ENCODE results near the gene ACP7. TPM values are rescaled to one million over a fixed set of nuclear protein-coding genes. Genes with fewer than 3 reads are reported as not detected.

ACP7 gene
- total RNA-seq, 1 donor from 2014 or later, result 0.46 TPM

DNA sequence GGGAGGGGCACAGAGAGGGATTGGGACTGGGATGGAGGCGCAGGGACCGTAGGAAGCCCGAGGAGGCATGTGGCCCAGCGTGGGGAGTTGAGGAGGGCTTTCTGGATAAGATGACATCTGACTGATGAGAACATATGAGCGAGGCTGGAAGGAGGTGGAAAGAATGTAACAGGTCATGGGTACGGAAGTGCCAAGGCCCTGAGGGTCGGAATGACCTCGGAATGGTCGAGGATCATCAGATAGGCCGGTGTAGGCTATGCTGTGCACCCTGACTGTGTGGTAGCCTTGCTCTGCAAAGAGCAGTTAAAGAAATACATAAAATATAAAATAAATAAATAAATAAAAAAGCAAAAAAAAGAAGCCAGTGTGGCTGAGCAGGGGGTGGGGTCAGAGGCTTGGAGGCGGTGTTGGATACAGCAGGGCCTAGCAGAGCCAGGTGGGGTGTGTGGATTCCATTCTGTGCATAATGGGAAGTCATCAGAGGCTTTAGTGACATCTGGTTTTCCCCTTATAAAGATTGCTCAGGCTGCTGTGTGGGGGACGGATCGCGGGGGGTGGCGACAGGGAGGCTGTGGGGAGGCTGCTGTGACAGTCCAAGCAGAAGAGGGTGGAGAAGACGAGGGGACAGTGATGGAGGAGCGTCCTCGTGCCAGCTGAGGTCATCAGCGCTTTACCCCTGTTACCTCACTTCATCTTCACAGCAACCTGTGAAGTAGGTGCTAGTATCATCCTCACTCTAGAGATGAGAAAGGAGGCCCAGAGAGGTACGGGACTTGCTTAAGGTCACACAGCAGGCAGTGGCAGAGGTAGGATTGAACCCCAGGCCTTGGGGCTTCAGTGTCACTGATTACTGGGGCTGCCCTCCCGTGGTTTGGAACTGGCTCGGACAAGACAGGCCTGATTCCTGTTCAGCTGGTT lies 46.4 kb downstream of the ACP7 start:
- peaks cover 43% of the 10 kb centered on the region for H3K4me1 Mint-ChIP-seq (ENCODE audit: unreplicated experiment)
- no peaks in the 10 kb centered on the region for H3K36me3 Mint-ChIP-seq (ENCODE audit: low read depth, unreplicated experiment)
- peaks cover 13% of the 10 kb centered on the region for H3K27me3 Mint-ChIP-seq (ENCODE audit: unreplicated experiment)
- no peak overlapping the region for H3K27ac Mint-ChIP-seq (ENCODE audit: unreplicated experiment)
- no peak for DNase-seq (ENCODE audit: low spot score)
- H3K4me3 Mint-ChIP-seq (ENCODE audit: unreplicated experiment), result peak overlapping the region; percentile 48
- H3K9me3 Mint-ChIP-seq (ENCODE audit: unreplicated experiment), result no peaks in the 10 kb centered on the region
- TF ChIP-seq, protein P1, sequence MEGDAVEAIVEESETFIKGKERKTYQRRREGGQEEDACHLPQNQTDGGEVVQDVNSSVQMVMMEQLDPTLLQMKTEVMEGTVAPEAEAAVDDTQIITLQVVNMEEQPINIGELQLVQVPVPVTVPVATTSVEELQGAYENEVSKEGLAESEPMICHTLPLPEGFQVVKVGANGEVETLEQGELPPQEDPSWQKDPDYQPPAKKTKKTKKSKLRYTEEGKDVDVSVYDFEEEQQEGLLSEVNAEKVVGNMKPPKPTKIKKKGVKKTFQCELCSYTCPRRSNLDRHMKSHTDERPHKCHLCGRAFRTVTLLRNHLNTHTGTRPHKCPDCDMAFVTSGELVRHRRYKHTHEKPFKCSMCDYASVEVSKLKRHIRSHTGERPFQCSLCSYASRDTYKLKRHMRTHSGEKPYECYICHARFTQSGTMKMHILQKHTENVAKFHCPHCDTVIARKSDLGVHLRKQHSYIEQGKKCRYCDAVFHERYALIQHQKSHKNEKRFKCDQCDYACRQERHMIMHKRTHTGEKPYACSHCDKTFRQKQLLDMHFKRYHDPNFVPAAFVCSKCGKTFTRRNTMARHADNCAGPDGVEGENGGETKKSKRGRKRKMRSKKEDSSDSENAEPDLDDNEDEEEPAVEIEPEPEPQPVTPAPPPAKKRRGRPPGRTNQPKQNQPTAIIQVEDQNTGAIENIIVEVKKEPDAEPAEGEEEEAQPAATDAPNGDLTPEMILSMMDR (IDR thresholded peaks at IDR 0.05; ENCODE audit: unreplicated experiment), result no peak

DNA sequence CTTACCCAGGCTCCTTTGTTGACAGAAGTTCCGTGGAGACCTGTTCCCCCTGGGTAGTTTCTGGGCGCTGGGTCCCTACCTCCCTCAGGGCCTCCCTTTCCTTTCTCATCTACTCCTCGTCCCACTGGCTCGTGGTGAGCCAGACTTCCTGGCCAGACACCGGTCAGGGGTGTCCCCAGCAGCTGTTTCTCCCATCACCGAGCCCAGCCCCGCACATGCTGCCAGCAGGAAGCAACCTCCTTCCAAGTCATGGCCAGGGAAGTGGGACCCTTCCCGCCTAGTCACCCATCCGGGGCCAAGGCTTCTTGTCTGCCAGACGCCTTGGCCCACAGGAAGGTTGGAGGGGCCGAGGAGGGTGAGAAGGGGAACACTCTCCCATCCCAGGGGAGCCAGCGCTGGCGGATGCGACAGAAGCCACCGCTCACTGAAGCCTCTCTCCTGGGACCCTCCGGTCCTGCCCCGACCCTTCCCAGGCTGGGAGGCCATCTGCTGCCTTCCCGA lies 47.1 kb downstream of the ACP7 start:
- DNase-seq (ENCODE audit: low spot score), result no peak
- TF ChIP-seq, protein P1 (IDR thresholded peaks at IDR 0.05; ENCODE audit: unreplicated experiment), result no peak
- peak overlapping the region; percentile 80 for H3K27ac Mint-ChIP-seq (ENCODE audit: unreplicated experiment)
- H3K9me3 Mint-ChIP-seq (ENCODE audit: unreplicated experiment), result no peaks in the 10 kb centered on the region
- H3K27me3 Mint-ChIP-seq (ENCODE audit: unreplicated experiment), result peaks cover 11% of the 10 kb centered on the region
- no peak overlapping the region for H3K4me3 Mint-ChIP-seq (ENCODE audit: unreplicated experiment)
- H3K4me1 Mint-ChIP-seq (ENCODE audit: unreplicated experiment), result peaks cover 40% of the 10 kb centered on the region
- no peaks in the 10 kb centered on the region for H3K36me3 Mint-ChIP-seq (ENCODE audit: low read depth, unreplicated experiment)

DNA sequence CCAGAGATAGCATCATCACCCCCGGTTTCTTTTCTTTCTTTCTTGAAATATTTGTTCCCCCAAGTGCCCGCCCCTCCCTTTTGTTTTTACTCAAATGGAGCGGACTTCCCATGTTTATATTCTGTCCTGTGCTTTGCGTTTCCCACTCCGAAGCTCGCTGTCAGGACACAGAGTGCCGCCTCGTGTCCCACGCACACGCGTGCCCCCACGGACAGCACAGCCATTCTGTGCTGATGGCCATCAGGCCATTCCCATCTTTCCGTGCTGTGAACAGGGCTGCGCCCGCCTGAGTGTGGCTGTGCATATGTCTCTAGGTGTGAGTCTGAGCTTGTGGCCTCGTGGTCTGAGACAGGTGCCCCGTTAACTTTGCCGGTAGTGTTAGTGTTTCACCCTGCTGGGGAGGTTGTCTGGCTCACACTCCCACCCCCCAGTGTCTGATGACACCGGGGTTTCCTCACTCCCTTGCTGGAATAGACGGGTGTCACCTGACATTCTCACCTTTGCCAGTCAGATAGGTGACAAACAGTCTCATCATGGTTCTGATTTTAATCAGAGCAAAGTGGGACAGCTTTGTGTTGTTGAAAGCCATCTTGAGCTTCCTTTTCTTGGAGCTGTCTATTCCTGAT lies 48.3 kb downstream of the ACP7 start:
- H3K9me3 Mint-ChIP-seq (ENCODE audit: unreplicated experiment), result no peaks in the 10 kb centered on the region
- TF ChIP-seq, protein P1 (IDR thresholded peaks at IDR 0.05; ENCODE audit: unreplicated experiment), result no peak
- peak overlapping the region; percentile 33 for H3K4me3 Mint-ChIP-seq (ENCODE audit: unreplicated experiment)
- peaks cover 40% of the 10 kb centered on the region for H3K4me1 Mint-ChIP-seq (ENCODE audit: unreplicated experiment)
- DNase-seq (ENCODE audit: low spot score), result no peak
- no peaks in the 10 kb centered on the region for H3K36me3 Mint-ChIP-seq (ENCODE audit: low read depth, unreplicated experiment)
- H3K27ac Mint-ChIP-seq (ENCODE audit: unreplicated experiment), result peak overlapping the region; percentile 16
- peaks cover 9% of the 10 kb centered on the region for H3K27me3 Mint-ChIP-seq (ENCODE audit: unreplicated experiment)

DNA sequence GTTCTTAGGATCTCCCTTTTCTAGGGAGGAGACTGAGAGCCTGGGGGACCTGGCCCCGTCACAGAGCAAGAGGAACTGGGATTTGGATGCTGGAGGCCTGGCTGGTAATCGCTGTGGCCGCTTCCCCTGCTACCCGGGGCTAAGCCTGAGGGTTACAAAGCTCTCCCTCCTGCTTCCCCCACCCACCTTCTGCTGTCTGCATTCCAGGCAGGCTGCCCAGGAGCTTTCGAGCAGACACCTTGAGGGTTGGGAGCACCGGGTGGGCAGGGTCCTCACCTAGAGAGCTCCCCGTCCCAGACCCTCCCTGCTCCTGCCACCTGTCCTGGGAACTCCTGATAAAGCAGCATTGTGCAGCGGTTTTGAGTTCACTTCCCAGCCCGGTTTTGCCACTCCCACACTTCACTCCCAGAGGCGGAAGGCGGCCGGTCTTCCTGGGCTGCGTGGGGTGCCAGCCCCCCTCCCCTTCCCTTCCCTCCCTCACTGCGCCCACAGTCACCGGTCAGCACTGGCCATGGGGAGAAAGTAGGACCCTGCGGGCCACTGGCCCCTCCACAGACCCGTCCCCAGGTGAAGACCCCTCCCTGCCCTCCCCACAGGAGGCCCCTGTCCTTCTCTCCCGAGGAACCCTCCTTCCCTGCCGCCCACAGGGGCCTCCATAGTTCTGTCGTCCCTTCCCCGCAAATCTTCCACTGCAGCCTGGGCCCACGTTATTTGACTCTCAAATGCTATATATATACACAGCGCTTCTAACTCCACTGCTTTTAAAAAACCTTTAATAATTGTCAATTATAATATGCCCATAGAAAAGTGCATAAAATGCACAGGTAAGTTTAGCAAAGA lies 49.5 kb downstream of the ACP7 start:
- no peak overlapping the region for H3K27ac Mint-ChIP-seq (ENCODE audit: unreplicated experiment)
- TF ChIP-seq, protein P1 (IDR thresholded peaks at IDR 0.05; ENCODE audit: unreplicated experiment), result no peak
- no peak for DNase-seq (ENCODE audit: low spot score)
- H3K4me1 Mint-ChIP-seq (ENCODE audit: unreplicated experiment), result peaks cover 39% of the 10 kb centered on the region
- H3K9me3 Mint-ChIP-seq (ENCODE audit: unreplicated experiment), result no peaks in the 10 kb centered on the region
- H3K36me3 Mint-ChIP-seq (ENCODE audit: low read depth, unreplicated experiment), result no peaks in the 10 kb centered on the region
- H3K27me3 Mint-ChIP-seq (ENCODE audit: unreplicated experiment), result peaks cover 8% of the 10 kb centered on the region
- no peak overlapping the region for H3K4me3 Mint-ChIP-seq (ENCODE audit: unreplicated experiment)
